ENCODE results near the gene FILIP1L. TPM values are rescaled to one million over a fixed set of nuclear protein-coding genes. Genes with fewer than 3 reads are reported as not detected.

Gene FILIP1L
- total and polyA plus RNA-seq, 2 donors (not counting 1 experiment from before 2014, with no cell fraction given): 0.32 to 0.48 TPM

- DNase-seq: no peak
- Histone ChIP-seq H4K20me1 (ENCODE audit: control insufficient read depth, insufficient read depth, low read length, poor library complexity, severe bottlenecking) (no peaks in the 10 kb centered on the region), H3K4me2 (replicated peaks; ENCODE audit: low read depth, low read length, poor library complexity, severe bottlenecking) (no peak overlapping the region), H3K27me3 (replicated peaks in 1 of 4; ENCODE audit: control extremely low read depth in 1 of 4, control insufficient read depth in 3 of 4, insufficient read depth in 4 of 4, low read length in 3 of 4) (no peaks in the 10 kb centered on the region), H3K4me1 (ENCODE audit: control insufficient read depth in 2 of 2, insufficient read depth in 2 of 2, low read length in 2 of 2) (peaks cover 4 to 7% of the 10 kb centered on the region in 2 donors), H3K4me3 (ENCODE audit: control extremely low read depth in 1 of 5, extremely low read depth in 1 of 5, insufficient read depth in 1 of 5, low read depth in 2 of 5, low read length in 4 of 5) (no peak overlapping the region), H3K27ac (ENCODE audit: low read length in 2 of 2) (no peak overlapping the region), H3K9me3 (ENCODE audit: control extremely low read depth in 1 of 3, control insufficient read depth in 2 of 3, insufficient read depth in 1 of 3, low read length in 2 of 3) (no peaks in the 10 kb centered on the region), H3K9ac (ENCODE audit: low read length) (no peak overlapping the region), H3K36me3 (replicated peaks in 1 of 2; ENCODE audit: control extremely low read depth in 1 of 2, control insufficient read depth in 1 of 2, extremely low read depth in 1 of 2, insufficient read depth in 2 of 2, low read length in 1 of 2) (no peaks in the 10 kb centered on the region), H2AFZ (ENCODE audit: insufficient read depth, low read depth, low read length, poor library complexity, severe bottlenecking) (no peak overlapping the region), H3K79me2 (ENCODE audit: control insufficient read depth, insufficient read depth, low read length) (no peaks in the 10 kb centered on the region)
- no peak for ATAC-seq (ENCODE audit: low read depth)
- Mint-ChIP-seq H3K4me3 (no peak overlapping the region), H3K27ac (no peak overlapping the region), H3K9me3 (ENCODE audit: insufficient read depth) (no peaks in the 10 kb centered on the region), H3K4me1 (peaks cover 13% of the 10 kb centered on the region), H3K27me3 (no peaks in the 10 kb centered on the region)
- ChIA-PET POLR2A (no interaction called here), CTCF (no interaction called here)
- no peak for TF ChIP-seq EZH2 (IDR thresholded peaks at IDR 0.05; ENCODE audit: borderline replicate concordance, insufficient read depth, low read depth, low read length, poor library complexity, severe bottlenecking)
- TF ChIP-seq, protein P1, sequence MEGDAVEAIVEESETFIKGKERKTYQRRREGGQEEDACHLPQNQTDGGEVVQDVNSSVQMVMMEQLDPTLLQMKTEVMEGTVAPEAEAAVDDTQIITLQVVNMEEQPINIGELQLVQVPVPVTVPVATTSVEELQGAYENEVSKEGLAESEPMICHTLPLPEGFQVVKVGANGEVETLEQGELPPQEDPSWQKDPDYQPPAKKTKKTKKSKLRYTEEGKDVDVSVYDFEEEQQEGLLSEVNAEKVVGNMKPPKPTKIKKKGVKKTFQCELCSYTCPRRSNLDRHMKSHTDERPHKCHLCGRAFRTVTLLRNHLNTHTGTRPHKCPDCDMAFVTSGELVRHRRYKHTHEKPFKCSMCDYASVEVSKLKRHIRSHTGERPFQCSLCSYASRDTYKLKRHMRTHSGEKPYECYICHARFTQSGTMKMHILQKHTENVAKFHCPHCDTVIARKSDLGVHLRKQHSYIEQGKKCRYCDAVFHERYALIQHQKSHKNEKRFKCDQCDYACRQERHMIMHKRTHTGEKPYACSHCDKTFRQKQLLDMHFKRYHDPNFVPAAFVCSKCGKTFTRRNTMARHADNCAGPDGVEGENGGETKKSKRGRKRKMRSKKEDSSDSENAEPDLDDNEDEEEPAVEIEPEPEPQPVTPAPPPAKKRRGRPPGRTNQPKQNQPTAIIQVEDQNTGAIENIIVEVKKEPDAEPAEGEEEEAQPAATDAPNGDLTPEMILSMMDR (IDR thresholded peaks at IDR 0.05): no peak
- intact Hi-C loops (cut with micrococcal nuclease): no loop called here
- no CpG with 5 or more reads among the region's 1 CpG for WGBS (ENCODE audit: insufficient coverage)
Observed at GRCh38 chr3:99921377-99921695, 193.0 kb downstream of the FILIP1L start.

DNA sequence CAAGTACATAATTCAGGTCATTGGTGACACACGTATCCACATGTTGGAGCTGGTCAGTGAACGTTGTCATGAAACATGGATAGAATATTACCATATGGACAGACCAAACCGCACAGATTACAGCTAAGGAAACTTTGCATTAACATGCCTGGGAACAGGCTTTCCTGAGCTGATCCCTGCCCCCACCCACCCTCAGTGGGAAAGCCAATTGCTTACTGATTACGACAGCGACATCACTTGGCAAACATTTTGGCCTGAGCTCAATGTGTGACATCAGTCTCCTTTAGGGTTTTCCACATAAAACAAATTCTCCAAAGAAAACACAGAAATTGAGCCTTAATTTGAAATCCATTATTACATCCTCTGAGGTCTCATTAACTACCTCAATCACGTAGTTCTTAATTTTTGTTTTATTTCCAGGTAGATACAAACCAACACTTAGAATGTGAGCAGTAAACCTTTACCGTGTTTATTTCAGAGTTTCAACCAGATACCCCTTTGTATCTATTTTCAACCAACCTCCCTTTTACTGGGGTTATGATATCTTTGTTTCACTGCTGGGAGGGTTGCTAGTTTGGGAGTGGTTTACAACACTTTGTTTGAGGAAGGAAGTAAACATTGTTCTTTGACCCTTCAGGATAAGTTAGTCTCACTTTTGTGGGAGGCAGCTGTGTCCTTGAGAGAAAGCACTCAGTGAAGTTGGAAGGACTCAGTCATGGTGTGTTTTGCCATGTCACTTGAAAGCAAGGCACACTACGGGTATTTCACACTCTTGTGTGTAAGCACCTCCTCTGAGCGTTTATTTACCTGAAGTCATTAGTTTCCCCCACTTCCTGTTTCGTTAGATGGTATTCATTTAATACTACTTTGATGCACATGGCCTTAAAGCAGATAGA lies 193.6 kb downstream of the FILIP1L start:
- Histone ChIP-seq H3K79me2 (ENCODE audit: control insufficient read depth, insufficient read depth, low read length) (no peaks in the 10 kb centered on the region), H4K20me1 (ENCODE audit: control insufficient read depth, insufficient read depth, low read length, poor library complexity, severe bottlenecking) (no peaks in the 10 kb centered on the region), H3K27ac (ENCODE audit: low read length in 2 of 2) (no peak overlapping the region), H3K27me3 (replicated peaks in 1 of 4; ENCODE audit: control extremely low read depth in 1 of 4, control insufficient read depth in 3 of 4, insufficient read depth in 4 of 4, low read length in 3 of 4) (no peaks in the 10 kb centered on the region), H2AFZ (ENCODE audit: insufficient read depth, low read depth, low read length, poor library complexity, severe bottlenecking) (no peak overlapping the region), H3K9me3 (ENCODE audit: control extremely low read depth in 1 of 3, control insufficient read depth in 2 of 3, insufficient read depth in 1 of 3, low read length in 2 of 3) (no peaks in the 10 kb centered on the region), H3K4me3 (ENCODE audit: control extremely low read depth in 1 of 5, extremely low read depth in 1 of 5, insufficient read depth in 1 of 5, low read depth in 2 of 5, low read length in 4 of 5) (no peak overlapping the region), H3K36me3 (replicated peaks in 1 of 2; ENCODE audit: control extremely low read depth in 1 of 2, control insufficient read depth in 1 of 2, extremely low read depth in 1 of 2, insufficient read depth in 2 of 2, low read length in 1 of 2) (no peaks in the 10 kb centered on the region), H3K4me2 (replicated peaks; ENCODE audit: low read depth, low read length, poor library complexity, severe bottlenecking) (no peak overlapping the region), H3K4me1 (ENCODE audit: control insufficient read depth in 2 of 2, insufficient read depth in 2 of 2, low read length in 2 of 2) (peaks cover 4 to 7% of the 10 kb centered on the region in 2 donors), H3K9ac (ENCODE audit: low read length) (no peak overlapping the region)
- TF ChIP-seq, protein P1 (IDR thresholded peaks at IDR 0.05): no peak
- no peak for TF ChIP-seq EZH2 (IDR thresholded peaks at IDR 0.05; ENCODE audit: borderline replicate concordance, insufficient read depth, low read depth, low read length, poor library complexity, severe bottlenecking)
- ATAC-seq (ENCODE audit: low read depth) (no peak), DNase-seq (peak; percentile 10)
- intact Hi-C loops (cut with micrococcal nuclease): no loop called here
- H3K27me3 Mint-ChIP-seq: no peaks in the 10 kb centered on the region
- H3K27ac Mint-ChIP-seq: no peak overlapping the region
- WGBS (ENCODE audit: insufficient coverage): 93% methylated on average over 6 of the region's 10 CpGs
- POLR2A ChIA-PET: no interaction called here
- H3K9me3 Mint-ChIP-seq (ENCODE audit: insufficient read depth): no peaks in the 10 kb centered on the region
- H3K4me1 Mint-ChIP-seq: peaks cover 13% of the 10 kb centered on the region
- H3K4me3 Mint-ChIP-seq: peak overlapping the region; percentile 10
- CTCF ChIA-PET: no interaction called here

All from B cell (primary cell).